22Rv1 (cell line): ENCODE data around the gene EXOC2.

Experiments used
- H3K27ac ChIP-seq: fragments of 450-650 bp; 2 replicates; pipeline ENCODE4 v1.5.1; 2017
- CTCF ChIP-seq: fragments of 450-650 bp; IDR thresholded peaks from 2 replicates; pipeline ENCODE4 v1.5.1; 2017; ENCODE audit warnings: mild to moderate bottlenecking
- ZFX ChIP-seq: fragments of 450-650 bp; IDR thresholded peaks from 2 replicates; pipeline ENCODE4 v1.6.1; 2017; ENCODE audit warnings: antibody characterized with exemption, borderline replicate concordance

Gene EXOC2

GRCh38 chr6:727856-728255, 34.9 kb upstream of the EXOC2 start:
- no peak overlapping the region for H3K27ac ChIP-seq
- TF ChIP-seq ZFX (no peak), CTCF (no peak)

GRCh38 chr6:723540-723939, 30.6 kb upstream of the EXOC2 start:
- H3K27ac ChIP-seq, result no peak overlapping the region
- no peak for TF ChIP-seq ZFX
- no peak for TF ChIP-seq CTCF

- H3K27ac ChIP-seq, result no peak overlapping the region
- TF ChIP-seq CTCF, result no peak
- TF ChIP-seq ZFX, result no peak
Observed at GRCh38 chr6:722608-723007, 29.7 kb upstream of the EXOC2 start.

- TF ChIP-seq ZFX (no peak), CTCF (peak; percentile 98)
- no peak overlapping the region for H3K27ac ChIP-seq
Observed at GRCh38 chr6:722077-722524, 29.2 kb upstream of the EXOC2 start.

GRCh38 chr6:718345-718744, 25.4 kb upstream of the EXOC2 start:
- no peak overlapping the region for H3K27ac ChIP-seq
- TF ChIP-seq ZFX (no peak), CTCF (no peak)

GRCh38 chr6:717135-717534, 24.2 kb upstream of the EXOC2 start:
- H3K27ac ChIP-seq, result no peak overlapping the region
- TF ChIP-seq CTCF (no peak), ZFX (no peak)

GRCh38 chr6:715709-716491, 23.0 kb upstream of the EXOC2 start:
- H3K27ac ChIP-seq, result no peak overlapping the region
- TF ChIP-seq CTCF (no peak), ZFX (no peak)
